Adrenal gland (tissue), 5 donors: ENCODE data around the gene HMG20B.

ENCODE experiments used
- POLR2A ChIP-seq, 2 donors: fragments of 450-650 bp; IDR thresholded peaks; one replicate each; pipeline ENCODE4 v1.6.1; 2017; ENCODE audit warnings: antibody characterized with exemption in 2 of 2, mild to moderate bottlenecking in 2 of 2, moderate library complexity in 1 of 2
- TF ChIP-seq, protein P1 (sequence below), 6 experiments: fragments of 450-650 bp in 4 of 6; fragments of 200-600 bp in 2 of 6; sonication (generic) in 1 of 6; IDR thresholded peaks; 1 replicate in 5 of 6; 2 replicates in 1 of 6; pipeline versions ENCODE4 v1.5.1 to v1.8.0; 2016 to 2021; ENCODE audit warnings: antibody characterized with exemption in 6 of 6, mild to moderate bottlenecking in 2 of 6, moderate library complexity in 1 of 6
- donor health status: DM: no; HTN: no; CAD: no.

DNA sequence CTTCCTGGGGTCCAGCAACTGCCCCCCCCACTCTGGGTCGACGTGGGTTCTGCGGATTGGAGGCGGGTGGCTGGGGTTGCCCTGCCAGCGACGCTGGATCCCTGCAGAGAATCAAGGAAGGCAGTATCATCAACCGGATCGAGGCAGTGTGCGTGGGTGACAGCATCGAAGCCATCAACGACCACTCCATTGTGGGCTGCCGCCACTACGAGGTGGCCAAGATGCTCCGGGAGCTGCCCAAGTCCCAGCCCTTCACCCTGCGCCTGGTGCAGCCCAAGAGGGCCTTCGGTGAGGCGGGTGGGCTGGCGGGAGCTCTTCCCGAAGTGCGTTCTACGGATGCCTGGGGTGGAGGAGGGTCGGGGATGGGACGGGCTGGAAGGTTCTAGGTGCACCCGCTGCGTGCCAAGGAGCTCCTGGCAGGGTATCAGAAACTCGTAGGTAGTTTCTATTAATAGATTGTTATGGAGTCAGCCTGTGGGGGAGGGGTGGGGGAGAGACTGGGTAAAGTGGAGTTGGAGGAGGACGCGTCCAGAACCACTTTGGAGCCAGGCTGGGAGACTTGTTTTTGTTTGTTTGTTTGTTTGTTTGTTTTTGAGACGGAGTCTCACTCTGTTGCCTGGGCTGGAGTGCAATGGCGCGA is 14.1 kb downstream of the HMG20B start:
- TF ChIP-seq POLR2A (IDR thresholded peaks at IDR 0.05), result no peak
- TF ChIP-seq, protein P1, sequence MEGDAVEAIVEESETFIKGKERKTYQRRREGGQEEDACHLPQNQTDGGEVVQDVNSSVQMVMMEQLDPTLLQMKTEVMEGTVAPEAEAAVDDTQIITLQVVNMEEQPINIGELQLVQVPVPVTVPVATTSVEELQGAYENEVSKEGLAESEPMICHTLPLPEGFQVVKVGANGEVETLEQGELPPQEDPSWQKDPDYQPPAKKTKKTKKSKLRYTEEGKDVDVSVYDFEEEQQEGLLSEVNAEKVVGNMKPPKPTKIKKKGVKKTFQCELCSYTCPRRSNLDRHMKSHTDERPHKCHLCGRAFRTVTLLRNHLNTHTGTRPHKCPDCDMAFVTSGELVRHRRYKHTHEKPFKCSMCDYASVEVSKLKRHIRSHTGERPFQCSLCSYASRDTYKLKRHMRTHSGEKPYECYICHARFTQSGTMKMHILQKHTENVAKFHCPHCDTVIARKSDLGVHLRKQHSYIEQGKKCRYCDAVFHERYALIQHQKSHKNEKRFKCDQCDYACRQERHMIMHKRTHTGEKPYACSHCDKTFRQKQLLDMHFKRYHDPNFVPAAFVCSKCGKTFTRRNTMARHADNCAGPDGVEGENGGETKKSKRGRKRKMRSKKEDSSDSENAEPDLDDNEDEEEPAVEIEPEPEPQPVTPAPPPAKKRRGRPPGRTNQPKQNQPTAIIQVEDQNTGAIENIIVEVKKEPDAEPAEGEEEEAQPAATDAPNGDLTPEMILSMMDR (IDR thresholded peaks at IDR 0.05), result no peak
